Measurements from ENCODE around the gene ARID5B.

Gene ARID5B

DNA sequence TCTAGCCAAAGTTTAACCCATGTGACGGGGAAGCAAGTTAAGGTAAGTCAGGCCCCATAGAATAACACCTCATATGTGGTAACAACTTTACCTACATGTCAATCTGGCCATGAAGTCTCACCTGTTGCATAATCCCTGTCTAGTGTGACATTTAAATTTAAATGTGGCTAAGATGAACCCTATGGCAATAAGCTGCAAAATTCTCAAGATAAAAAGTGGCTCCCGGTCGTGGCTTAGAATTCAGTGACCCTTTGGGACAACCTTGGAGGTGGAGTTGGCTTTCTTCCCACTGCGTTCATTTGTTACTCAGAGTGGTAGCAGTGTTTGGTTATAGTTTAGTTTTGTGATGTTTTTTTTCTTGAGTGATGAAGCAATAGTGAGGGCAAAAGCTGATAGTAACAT, 90.6 kb downstream of the ARID5B start:
- DNase-seq: no peak

DNA sequence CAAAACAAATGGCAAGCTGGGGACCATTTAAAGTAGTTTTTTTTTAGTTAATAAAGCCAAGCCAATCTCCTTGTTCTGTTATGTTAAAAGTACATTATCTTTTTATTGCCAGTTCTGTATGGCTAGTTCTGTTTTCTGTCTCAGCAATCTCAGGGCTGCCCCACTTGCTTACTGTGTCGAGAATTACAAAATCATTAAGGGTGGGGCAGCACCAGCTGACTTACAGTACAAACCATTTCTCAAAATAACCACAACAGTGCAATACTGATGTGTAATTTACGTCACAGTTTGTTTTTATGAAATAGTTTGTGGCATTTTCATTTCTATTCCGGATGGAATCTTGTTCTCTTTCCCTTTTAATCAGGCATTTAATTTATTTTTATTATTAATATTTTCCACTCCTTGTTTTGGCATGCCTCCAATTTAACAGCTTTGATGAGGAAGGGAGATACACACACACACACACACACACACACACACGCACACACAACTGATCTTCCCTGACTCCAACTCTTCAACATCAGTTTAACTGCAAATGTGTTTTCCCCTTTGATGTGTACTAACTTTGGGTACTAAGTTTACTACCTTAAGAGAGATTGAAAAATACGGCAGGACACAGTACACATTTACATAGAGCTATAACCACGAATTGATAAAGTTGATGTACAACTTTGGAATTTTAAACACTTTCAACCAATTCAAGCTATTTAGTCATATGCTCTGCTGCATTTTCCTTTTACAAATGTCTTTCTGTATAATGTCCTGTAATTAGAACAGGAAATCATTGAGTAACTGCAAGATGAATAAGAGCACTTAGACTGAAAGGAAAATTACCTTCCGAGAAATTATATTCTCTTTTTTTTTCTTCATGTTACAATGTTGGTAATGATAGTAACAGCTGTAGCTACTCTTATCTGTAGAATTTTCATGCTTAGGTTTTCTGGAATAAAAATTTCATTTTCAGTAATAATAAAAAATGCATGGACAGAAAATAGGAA, 91.5 kb downstream of the ARID5B start:
- DNase-seq: no peak

DNA sequence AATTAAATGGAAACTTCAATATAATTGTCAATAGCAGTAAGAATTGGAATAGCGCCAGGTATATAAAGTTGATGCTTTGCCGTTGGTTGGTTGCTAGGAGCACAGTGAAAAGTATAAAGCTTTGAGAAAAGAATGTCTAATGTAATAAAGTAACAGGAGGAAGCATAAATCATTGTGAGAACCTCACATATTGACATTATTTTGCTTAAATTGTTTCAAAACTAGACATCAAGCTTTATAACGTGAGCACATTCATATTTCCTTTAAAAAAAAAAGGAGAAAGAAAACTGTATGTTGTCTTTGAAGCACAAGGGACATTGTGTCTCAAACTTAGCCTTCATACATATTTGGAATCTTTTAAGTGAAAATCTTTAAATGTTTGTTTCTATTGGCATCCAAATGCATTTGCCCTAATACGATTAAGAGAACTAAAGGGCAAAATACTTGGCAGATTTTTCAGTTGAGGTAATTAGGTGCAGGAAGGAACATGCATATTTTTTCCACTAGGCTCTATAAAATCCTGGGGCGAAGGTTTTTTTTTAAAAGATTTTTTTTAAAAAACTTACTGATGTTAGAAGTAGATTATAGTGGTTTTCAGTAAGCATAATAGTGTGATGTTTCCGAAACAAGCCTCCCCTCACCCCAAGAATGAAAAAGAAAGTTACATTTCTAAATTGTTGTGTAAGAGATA, 92.4 kb downstream of the ARID5B start:
- DNase-seq: no peak

DNA sequence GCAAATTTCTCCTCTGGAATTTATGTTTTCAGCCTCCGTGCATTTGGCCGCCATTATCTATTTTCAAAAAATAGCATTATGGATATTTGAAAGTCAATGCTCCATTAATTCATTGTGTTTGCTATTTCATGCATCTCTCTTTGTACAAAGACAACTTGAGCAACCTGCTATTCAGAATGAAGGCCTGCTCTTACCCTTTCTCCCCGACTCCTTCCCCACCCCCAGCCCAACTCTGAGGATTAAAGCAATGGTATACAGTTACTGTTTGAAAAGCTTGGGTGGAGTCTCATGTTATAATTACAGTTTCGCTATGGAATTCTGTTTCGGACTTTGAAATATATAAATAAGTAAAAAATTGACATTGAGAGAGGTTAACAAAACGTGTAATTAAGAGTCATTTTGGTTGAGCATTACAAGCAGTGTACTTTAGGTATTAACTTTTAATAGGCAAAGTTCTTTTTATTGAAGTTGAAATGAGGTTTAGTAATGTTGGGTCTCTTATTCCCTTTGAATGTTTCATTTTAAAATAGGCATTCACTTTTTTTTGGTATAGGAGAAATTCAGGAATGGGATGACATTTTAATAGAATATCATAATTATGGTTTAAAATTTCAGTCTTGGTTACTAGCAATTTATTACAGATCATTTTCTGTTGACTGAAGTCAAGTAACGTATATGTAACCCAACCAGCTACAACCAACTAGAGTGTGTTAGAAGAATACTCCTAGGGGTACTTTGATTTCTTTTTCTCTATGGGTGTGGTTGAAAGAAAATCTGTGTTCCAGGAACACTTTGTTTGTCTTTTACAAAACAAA, 93.1 kb downstream of the ARID5B start:
- DNase-seq: no peak

DNA sequence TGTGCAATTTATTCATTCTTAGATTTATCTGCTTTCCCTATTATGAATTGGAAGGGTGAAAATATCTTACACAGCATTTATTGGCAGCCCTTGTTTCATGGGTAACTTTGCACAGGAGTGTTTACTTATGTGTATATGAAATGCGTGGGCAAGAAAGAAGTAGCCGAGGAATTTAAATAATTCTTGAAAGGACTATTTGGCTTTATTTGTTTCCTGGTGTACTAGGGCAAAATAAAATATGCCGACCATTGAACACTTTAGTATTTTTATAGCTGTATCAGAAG, 93.7 kb downstream of the ARID5B start:
- no peak for DNase-seq

DNA sequence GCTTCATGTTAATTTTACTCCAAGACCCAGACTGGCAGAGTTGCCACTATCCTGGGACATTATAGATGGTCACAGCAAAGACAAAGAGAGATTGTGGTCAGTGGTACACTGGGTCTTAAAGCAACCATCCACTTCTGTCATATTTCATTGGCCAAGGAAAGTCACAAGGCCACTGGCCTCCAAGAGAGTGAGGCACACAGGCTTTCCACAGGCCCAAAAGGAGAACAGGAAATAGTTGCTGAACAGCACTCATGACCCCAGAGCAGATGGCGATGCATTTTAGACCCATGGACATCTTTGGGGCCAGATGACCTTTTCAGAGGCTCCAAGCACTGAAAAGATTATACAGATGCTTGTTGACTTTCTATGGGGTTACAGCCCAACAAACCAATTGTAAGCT, 97.4 kb downstream of the ARID5B start:
- no peak for DNase-seq

DNA sequence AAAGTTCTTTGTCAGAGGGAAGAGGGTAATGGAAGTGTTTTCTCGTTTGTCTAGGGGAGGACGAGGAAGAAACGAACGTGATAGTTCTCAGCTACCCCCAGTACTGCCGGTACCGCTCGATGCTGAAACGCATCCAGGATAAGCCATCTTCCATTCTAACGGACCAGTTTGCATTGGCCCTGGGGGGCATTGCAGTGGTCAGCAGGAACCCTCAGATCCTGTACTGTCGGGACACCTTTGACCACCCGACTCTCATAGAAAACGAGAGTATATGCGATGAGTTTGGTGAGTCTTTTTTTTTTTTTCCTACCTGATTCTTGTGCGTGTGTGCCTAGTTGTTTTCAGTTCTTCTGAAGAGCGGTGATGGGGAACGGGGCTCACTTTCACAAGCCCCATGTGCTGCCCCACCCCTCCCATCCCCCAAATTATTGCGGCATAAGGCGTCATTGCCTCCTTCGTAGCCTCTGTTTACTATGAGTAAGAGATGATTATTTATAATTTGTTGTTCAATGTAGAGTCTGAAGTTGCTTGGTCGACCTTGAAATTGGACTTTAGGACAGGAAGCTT, 98.6 kb downstream of the ARID5B start:
- no peak for DNase-seq

DNA sequence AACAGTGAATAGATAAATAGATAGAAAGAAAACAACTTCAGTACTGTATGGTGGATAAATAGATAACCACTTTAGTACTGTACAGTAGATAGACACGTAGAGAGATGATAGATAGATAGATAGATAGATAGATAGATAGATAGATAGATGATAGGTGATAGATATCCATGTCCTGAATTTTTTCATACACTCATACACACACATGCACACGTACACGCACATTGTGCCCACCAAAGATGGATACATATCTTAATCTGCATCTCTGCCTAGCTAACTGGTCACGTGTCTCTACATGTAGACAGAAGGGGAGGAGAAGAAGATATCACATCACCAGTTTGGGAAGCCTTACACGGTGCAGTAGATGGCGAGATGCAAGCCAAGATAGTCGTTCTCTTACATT, 99.2 kb downstream of the ARID5B start:
- no peak for DNase-seq

DNA sequence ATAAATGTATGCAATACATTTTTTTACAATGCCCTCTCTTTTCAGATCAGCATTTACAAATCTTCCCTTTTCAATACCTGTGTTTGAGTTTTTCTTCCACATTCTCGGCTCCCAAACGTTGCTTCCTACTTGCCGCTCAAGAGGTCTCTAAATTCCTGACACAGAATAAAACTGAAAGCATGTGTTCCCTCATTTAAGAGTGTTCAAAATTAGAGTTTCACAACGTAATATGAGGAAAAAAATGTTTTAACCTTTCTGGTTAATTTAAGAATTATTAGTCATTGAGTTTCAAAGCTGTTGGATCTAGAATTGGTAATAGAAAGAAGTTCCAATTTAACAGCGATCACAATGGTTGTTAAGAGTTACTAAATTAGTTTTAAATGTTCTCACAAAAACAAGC, 100.4 kb downstream of the ARID5B start:
- no peak for DNase-seq

DNA sequence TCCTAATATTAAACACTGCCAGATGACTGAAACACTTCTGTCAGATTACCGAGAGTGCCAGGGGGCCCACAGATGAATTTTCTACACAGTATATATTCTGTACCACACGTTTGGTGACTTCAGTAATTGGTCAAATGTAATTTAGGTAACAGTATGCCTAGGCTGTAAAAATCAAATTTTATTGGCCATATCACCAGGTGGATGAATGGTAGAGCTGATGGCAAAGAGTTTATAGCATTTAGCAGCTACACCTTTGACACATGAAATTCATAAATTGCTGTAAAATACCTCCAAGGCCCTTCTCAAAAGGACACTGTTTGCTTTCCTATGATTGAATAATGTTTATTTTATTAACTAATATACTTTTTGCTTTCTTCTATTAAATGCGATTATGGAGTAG, 101.3 kb downstream of the ARID5B start:
- no peak for DNase-seq

DNA sequence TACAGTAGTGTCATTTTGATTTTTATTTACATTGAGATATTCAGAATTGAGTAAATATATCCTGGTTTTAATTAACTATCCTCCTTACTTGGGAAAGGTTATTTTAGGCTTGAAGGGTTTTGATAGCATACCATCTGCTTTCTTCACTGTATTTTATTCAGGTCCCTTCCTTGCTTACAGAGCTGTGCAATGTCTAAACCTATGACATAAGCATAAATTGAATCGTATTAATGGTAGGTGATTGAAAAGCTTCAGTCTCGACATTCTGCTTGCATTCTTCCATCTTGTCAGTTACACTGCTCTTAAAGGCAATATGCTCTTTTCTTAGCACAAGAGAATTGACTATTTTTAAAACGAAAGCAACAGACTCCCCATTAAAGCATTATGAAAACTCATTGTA, 102.5 kb downstream of the ARID5B start:
- no peak for DNase-seq

DNA sequence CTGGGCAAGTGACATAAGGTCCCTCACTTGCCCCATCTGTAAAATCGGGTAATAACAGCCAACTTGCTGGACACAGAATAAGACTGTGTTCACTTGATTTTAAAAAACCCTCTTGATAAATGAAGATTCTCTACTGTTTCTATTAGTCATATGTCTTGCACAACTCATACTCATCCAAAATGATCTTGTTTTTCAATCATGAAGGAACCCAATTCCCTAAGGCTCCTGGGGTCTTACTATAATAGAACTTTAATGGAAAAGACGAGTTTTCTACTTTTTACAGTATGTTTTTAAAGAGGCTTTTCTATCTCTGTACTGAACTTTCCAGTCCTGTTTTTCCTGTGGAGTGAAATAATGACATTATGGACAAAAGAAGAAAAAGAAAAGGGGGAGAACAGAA, 103.8 kb downstream of the ARID5B start:
- no peak for DNase-seq

DNA sequence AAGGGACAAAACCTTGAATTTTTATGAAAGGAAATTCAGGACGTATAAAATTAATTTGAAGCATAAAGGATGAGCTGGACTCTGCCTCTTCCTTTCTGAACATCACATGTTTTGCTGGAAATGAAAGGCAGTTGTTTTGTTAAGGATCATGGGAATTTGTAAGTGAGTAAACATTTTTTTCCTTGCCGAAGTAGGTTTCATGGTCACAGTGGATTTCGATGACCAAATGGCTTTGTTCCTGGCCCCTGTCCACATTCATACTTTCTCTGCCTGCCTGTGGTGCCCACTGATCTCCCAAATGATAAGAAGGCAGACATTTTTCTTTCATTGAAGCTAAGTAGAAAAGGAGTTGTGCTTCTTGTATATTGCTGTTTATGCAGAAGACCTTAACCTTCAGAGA, 104.2 kb downstream of the ARID5B start:
- no peak for DNase-seq

DNA sequence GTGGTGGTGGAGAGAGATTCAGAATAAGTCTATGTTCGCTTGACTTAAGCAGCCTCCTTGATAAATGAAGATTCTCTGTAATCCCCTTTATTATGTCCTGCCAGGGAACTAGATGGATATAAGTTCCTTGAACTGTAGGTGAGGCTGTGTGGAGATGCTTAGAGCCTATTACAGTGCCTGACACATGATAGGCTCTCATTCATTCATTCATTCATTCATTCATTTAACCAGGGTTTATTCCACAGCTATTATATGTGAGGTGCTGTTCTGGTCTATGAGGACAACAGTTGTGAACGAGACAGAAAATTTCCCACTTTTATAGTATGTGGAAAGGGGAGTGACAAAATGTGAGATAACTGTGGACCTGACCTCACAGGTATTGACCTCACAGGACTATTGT, 105.6 kb downstream of the ARID5B start:
- DNase-seq: no peak

DNA sequence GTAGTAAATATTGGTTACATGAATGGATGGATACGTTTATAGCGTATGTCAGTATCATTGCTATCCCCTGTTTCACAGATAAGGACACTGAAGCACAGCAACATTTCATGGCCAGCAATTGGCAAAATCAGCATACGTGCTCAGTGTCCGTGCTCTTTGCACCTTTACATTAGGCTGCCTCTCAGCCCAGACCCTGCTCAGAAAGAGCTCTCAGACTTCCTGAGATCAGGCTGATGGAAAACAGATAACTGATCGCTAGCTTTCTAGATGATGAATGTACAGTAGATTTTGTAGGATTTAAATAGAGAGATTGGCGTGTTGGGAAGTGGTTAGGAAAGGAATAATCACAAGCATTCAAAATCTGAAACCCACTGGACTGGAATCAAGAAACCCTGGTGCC, 106.7 kb downstream of the ARID5B start:
- no peak for DNase-seq

DNA sequence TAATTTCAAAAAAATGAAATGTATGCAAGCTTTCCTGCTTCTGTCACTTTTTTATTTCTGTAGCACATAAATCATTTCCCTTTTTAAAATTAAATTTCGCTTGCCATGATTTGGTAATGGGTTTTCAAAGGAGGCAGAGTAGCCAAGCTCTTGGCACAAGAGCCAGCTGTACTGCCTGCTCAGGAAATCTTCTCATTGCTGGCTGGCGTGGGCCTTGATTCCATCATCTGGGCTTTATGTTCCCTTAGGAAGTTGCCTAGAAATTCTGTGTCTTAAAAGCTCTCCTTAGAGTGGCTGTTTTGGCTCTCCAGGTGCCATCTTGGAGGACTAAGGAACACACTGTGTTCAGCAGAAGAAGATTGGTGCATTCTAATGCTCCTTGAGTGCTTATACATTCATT, 107.4 kb downstream of the ARID5B start:
- DNase-seq: no peak

DNA sequence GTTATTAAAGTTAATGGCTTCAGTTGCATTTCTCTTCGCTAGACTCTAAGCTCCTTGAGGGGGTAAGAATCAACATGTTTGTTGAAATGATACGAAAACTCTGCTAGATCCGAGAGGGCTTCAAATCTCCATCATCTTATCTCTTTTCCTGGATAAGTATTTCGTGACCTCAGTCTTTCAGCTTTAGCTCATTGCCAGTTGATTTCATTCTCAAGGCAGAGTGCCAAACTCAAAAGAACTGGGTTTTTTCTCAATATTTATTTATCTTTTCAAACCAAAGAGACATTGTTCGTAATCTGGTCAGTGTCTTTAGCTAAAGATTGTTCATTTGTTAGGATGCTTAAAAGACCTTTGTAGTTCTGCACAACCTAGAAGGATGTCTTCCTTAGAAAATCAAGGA, 108.9 kb downstream of the ARID5B start:
- no peak for DNase-seq

DNA sequence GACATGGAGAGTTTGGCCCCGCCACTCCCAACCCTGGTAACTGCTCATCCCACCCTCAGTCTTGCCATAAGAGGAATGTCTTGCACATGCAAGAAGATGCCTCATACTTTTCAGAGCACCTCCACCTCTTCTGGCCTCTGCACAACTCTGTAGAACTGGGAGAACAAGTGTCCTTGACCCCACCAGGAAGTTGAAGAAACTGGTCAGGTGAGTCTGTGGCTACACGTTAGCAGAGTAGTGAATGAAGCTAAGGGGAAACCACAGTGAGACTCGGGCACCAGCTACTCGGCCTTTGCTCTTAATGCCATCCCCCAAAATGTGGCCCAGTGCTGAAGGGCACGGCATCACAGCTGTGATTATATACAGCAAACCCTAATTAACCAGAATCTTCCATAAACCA, 110.1 kb downstream of the ARID5B start:
- DNase-seq: no peak

DNA sequence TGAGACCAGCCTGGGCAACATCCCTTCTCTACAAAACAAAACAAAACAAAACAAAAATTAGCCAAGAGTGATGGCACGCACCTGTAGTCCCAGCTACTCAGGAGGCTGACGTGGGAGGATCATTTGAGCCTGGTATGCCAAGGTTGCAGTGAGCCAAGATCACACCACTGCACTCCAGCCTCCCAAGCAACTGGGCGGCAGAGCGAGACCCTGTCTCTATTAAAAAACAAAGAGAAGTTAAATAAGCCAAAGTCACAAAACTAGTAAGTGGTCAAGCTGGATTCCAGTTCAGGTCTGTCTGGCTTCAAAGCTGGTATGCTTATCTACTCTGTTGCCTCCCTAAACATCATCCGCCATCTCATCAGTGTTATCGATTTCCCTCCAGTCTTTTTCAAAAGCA, 110.8 kb downstream of the ARID5B start:
- DNase-seq: no peak

DNA sequence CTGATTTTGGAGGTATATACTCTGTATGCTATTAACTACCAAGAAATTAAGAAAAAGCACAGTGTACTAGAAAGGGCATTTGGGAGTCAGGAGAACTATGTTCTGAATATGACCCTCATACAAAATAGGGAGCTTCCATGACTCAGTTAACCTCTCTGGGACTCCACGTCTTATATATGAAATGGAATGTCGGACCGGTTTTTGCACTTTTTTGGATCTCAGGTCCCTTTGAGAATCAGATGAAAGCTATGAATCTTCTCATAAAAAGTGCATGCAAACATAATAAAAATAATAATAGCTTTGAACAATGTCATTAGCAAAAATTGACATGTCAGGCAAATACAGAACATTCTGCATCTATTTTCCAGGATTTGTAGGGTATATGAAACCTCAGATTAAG, 113.0 kb downstream of the ARID5B start:
- no peak for DNase-seq

DNA sequence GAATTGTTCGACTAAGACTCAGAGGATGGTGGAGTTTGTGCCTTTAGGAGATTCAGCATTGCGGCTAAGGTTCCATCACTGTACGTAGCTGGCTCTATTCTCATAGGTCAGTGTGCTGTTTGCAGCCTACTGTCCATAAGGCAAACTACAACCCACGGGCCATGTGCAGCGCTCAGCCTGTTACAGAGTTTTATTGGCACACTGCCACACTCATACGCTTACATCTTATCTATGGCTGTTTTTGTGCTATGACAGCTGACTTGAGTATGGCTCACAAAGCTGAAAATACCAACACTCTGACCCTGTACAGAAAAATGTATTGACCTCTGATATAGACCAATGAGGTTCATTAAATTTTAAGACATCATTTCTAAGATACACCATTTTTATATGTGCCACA, 114.5 kb downstream of the ARID5B start:
- no peak for DNase-seq

DNA sequence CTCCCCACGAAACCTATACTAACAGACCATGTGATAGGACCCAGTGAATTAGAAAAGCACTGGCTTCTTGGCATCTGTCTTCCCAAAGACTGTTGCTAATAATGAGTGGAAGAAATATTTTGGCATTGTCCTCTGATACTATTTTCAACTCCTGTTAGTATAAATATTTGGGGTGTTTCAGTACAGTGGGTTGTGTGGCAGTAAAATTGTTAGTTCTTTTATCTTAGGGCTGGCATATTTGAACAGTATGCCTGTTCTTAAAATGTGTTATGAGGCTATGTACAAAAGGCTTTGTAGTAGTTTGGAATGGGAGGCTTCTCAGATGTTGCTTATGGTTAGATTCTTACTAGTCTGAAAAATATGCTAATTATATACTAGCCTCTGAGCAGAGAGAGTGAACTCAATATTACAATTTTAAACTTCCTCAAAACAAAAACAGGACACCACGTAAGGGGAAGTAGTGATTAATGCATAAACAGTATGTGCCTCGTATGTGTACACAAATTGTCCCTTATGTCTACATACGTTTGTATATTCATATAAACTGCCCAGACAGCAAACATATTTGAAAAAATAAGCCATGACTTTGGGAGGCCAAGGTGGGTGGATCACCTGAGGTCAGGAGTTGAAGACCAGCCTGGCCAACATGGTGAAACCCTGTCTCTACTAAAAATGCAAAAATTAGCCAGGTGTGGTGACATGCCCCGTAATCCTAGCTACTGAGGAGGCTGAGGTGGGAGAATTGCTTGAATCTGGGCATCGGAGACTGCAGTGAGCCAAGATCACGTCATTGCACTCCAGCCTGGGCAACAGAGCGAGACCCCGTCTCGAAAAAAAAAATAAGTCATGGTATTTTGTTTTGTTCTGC, 115.4 kb downstream of the ARID5B start:
- DNase-seq: no peak
